B cell (primary cell): Measurements from ENCODE around the gene TMX2. TPM values are rescaled to one million over a fixed set of nuclear protein-coding genes. Genes with fewer than 3 reads are reported as not detected.

Source experiments
- ATAC-seq: fragments of 200-7000 bp; cut with Tn5 transposase; one replicate; pipeline ENCODE4 v1.10.0; 2021; ENCODE audit warnings: low read depth, mild to moderate bottlenecking, moderate number of reproducible peaks, moderate library complexity
- CTCF ChIA-PET: fragments of 350-600 bp; sonication (Branson Sonifier 250); formaldehyde crosslinking; loops from one replicate; lab custom pipeline; 2021; ENCODE audit warnings: antibody characterized with exemption, inconsistent platforms; lab: Charles Lee
- POLR2A ChIA-PET: fragments of 350-600 bp; sonication (Branson Sonifier 250); formaldehyde crosslinking; loops from one replicate; lab custom pipeline; 2021; ENCODE audit warnings: antibody characterized with exemption; lab: Charles Lee
- DNase-seq: peaks from one replicate; pipeline ENCODE4 v3.0.0; 2013
- H2AFZ ChIP-seq: 2 replicates; pipeline ENCODE4 v1.6.1; 2012; ENCODE audit warnings: mild to moderate bottlenecking, low read depth, low read length; ENCODE audit not compliant: insufficient read depth, poor library complexity, severe bottlenecking
- H3K27ac ChIP-seq, 2 donors: 1 replicate in 1 of 2; 2 replicates in 1 of 2; pipeline ENCODE4 v1.5.1; 2012 to 2013; ENCODE audit warnings: low read length in 2 of 2, mild to moderate bottlenecking in 2 of 2, moderate library complexity in 1 of 2
- H3K27me3 ChIP-seq, 4 experiments: fragments of 200-600 bp in 1 of 4; sonication (generic) in 1 of 4; replicated peaks in 1 of 4; 1 replicate in 2 of 4; 2 replicates in 2 of 4; pipeline versions ENCODE4 v1.6.1 to v1.7.0; 2013 to 2016; ENCODE audit warnings: low read length in 3 of 4, mild to moderate bottlenecking in 2 of 4, mixed read lengths in 1 of 4, moderate library complexity in 1 of 4; ENCODE audit not compliant: insufficient read depth in 4 of 4, control insufficient read depth in 3 of 4; ENCODE audit errors: control extremely low read depth in 1 of 4
- H3K36me3 ChIP-seq, 2 experiments: replicated peaks in 1 of 2; 1 replicate in 1 of 2; 2 replicates in 1 of 2; pipeline versions ENCODE4 v1.6.1 to v1.7.1; 2013; ENCODE audit warnings: low read length in 1 of 2; ENCODE audit not compliant: insufficient read depth in 2 of 2, control insufficient read depth in 1 of 2; ENCODE audit errors: control extremely low read depth in 1 of 2, extremely low read depth in 1 of 2
- H3K4me1 ChIP-seq, 2 donors: fragments of 200-600 bp in 1 of 2; sonication (generic) in 1 of 2; 1 replicate in 1 of 2; 2 replicates in 1 of 2; pipeline versions ENCODE4 v1.5.1 to v1.6.1; 2013 to 2017; ENCODE audit warnings: low read length in 2 of 2; ENCODE audit not compliant: control insufficient read depth in 2 of 2, insufficient read depth in 2 of 2
- H3K4me2 ChIP-seq: replicated peaks from 2 replicates; pipeline ENCODE3; 2012; ENCODE audit warnings: mild to moderate bottlenecking, low read depth, low read length; ENCODE audit not compliant: poor library complexity, severe bottlenecking
- H3K4me3 ChIP-seq, 5 experiments: fragments of 200-600 bp in 1 of 5; sonication (generic) in 1 of 5; 1 replicate in 3 of 5; 2 replicates in 2 of 5; pipeline versions ENCODE4 v1.5.1 to v1.7.0; 2011 to 2016; ENCODE audit warnings: low read length in 4 of 5, mild to moderate bottlenecking in 4 of 5, low read depth in 2 of 5, control low read depth in 1 of 5, moderate library complexity in 1 of 5; ENCODE audit not compliant: insufficient read depth in 1 of 5; ENCODE audit errors: control extremely low read depth in 1 of 5, extremely low read depth in 1 of 5
- H3K79me2 ChIP-seq: fragments of 200-600 bp; sonication (generic); one replicate; pipeline ENCODE4 v1.6.0; 2016; ENCODE audit warnings: low read length; ENCODE audit not compliant: control insufficient read depth, insufficient read depth
- H3K9ac ChIP-seq: fragments of 200-600 bp; sonication (generic); 2 replicates; pipeline ENCODE4 v1.6.1; 2017; ENCODE audit warnings: mild to moderate bottlenecking, low read length, moderate library complexity
- H3K9me3 ChIP-seq, 3 donors: one replicate each; pipeline versions ENCODE4 v1.6.1 to v1.7.1; 2013; ENCODE audit warnings: low read length in 2 of 3; ENCODE audit not compliant: control insufficient read depth in 2 of 3, insufficient read depth in 1 of 3; ENCODE audit errors: control extremely low read depth in 1 of 3
- H4K20me1 ChIP-seq: 2 replicates; pipeline ENCODE4 v1.6.0; 2012; ENCODE audit warnings: mild to moderate bottlenecking, low read length; ENCODE audit not compliant: insufficient read depth, control insufficient read depth, poor library complexity, severe bottlenecking
- H3K27ac Mint-ChIP-seq: one replicate; pipeline ENCODE4 v1.8.0; 2021; ENCODE audit warnings: mixed read lengths
- H3K27me3 Mint-ChIP-seq: one replicate; pipeline ENCODE4 v1.8.0; 2021; ENCODE audit warnings: mixed read lengths
- H3K4me1 Mint-ChIP-seq: one replicate; pipeline ENCODE4 v1.8.0; 2021; ENCODE audit warnings: mixed read lengths
- H3K4me3 Mint-ChIP-seq: one replicate; pipeline ENCODE4 v1.8.0; 2021; ENCODE audit warnings: mixed read lengths
- H3K9me3 Mint-ChIP-seq: one replicate; pipeline ENCODE4 v1.8.0; 2022; ENCODE audit warnings: mixed read lengths; ENCODE audit not compliant: insufficient read depth
- EZH2 ChIP-seq: IDR thresholded peaks from 2 replicates; pipeline ENCODE4 v1.6.1; 2012; ENCODE audit warnings: borderline replicate concordance, low read depth, mild to moderate bottlenecking, moderate library complexity, low read length; ENCODE audit not compliant: insufficient read depth, poor library complexity, severe bottlenecking
- WGBS: methylation state at CpG from one replicate; pipeline ENCODE4 v1.1.5; 2013; ENCODE audit warnings: missing lambda C conversion rate; ENCODE audit not compliant: insufficient coverage; 5-methylcytosine and 5-hydroxymethylcytosine counted together
- intact Hi-C: fragments of 100-400 bp; cut with micrococcal nuclease; formaldehyde crosslinking; loops from one replicate; pipeline ENCODE4 v1.10.0; 2022
- polyA plus RNA-seq: library from polyadenylated mRNA; depleted of rRNA; stranded (reverse); fragments of >200 nt; gene quantifications from 2 replicates; pipeline ENCODE4 v1.2.3, GENCODE V29; 2012
- total RNA-seq, 2 donors: library from RNA; stranded (reverse); fragments of 120-200 nt in 1 of 2; gene quantifications; 1 replicate in 1 of 2; 2 replicates in 1 of 2; pipeline versions ENCODE4 v1.2.3 to v1.2.4, GENCODE V29; 2013 to 2022
- TF ChIP-seq, protein P1 (sequence below): fragments of 200-600 bp; IDR thresholded peaks from one replicate; pipeline ENCODE4 v1.8.0; 2022; ENCODE audit warnings: antibody characterized with exemption, mild to moderate bottlenecking

Gene TMX2
- total and polyA plus RNA-seq, 2 donors (not counting 1 experiment from before 2014, with no cell fraction given): 40.3 to 60.2 TPM

DNA sequence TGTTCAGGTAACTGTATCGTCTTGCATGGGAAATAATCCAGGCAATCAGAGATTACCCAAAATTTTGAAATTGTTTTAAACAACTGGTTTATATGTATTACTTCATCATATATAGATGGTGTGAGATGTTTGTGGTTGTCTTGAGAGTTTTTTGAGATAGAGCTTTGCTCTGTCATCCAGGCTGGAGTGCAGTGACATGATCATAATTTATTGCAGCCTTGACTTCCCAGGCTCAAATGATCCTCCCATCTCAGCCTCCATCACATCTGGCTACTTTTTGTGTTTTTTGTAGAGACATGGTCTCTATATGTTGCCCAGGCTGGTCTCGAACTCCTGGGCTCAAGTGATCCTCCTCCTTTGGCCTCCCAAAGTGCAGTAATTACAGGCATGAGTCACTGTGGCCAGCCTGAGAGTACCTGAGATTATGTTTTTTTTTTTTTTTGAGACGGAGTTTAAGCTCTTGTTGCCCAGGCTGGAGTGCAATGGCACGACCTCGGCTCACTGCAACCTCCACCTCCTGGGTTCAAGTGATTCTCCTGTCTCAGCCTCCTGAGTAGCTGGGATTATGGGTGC, 60.7 kb downstream of the TMX2 start:
- Histone ChIP-seq H3K4me2 (no peak overlapping the region), H3K79me2 (peaks cover 85% of the 10 kb centered on the region), H3K9me3 (no peaks in the 10 kb centered on the region), H3K27ac (no peak overlapping the region), H3K4me1 (peaks cover 4 to 15% of the 10 kb centered on the region in 2 donors), H3K9ac (no peak overlapping the region), H3K36me3 (no peaks in the 10 kb centered on the region), H3K27me3 (no peaks in the 10 kb centered on the region), H4K20me1 (no peaks in the 10 kb centered on the region), H2AFZ (no peak overlapping the region), H3K4me3 (no peak overlapping the region)
- peaks cover 25% of the 10 kb centered on the region for H3K4me1 Mint-ChIP-seq
- H3K27ac Mint-ChIP-seq: no peak overlapping the region
- no peaks in the 10 kb centered on the region for H3K27me3 Mint-ChIP-seq
- intact Hi-C loops: no loop called here
- ATAC-seq: no peak
- DNase-seq: no peak
- CTCF ChIA-PET: interaction anchor here (0.7 kb wide), 1 partner anchor 1821 kb away, joined by 3 read pairs; no protein-coding TSS in a partner anchor
- no peaks in the 10 kb centered on the region for H3K9me3 Mint-ChIP-seq
- TF ChIP-seq EZH2: no peak
- TF ChIP-seq, protein P1, sequence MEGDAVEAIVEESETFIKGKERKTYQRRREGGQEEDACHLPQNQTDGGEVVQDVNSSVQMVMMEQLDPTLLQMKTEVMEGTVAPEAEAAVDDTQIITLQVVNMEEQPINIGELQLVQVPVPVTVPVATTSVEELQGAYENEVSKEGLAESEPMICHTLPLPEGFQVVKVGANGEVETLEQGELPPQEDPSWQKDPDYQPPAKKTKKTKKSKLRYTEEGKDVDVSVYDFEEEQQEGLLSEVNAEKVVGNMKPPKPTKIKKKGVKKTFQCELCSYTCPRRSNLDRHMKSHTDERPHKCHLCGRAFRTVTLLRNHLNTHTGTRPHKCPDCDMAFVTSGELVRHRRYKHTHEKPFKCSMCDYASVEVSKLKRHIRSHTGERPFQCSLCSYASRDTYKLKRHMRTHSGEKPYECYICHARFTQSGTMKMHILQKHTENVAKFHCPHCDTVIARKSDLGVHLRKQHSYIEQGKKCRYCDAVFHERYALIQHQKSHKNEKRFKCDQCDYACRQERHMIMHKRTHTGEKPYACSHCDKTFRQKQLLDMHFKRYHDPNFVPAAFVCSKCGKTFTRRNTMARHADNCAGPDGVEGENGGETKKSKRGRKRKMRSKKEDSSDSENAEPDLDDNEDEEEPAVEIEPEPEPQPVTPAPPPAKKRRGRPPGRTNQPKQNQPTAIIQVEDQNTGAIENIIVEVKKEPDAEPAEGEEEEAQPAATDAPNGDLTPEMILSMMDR: no peak
- POLR2A ChIA-PET: no interaction called here
- 100% methylated on average over 1 of the region's 5 CpGs for WGBS
- no peak overlapping the region for H3K4me3 Mint-ChIP-seq

DNA sequence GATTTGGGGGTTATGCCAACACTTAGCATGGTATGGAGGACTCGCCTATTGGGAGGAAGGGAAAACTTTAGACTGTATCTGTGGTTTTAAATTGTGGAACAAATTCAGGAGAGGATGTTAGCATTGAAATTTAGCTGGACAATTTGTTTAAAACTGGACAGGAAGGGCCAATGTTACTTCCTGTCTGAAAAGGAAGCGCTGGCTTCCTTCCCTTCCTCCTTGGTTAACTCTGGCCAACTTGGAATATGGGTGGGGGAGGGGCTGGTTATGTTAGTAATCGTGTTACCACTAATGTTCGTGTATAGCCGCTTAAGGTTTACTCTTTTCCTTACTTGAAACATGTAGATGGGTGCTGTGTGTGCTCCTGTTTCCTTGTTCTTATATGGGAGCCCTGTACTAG, 63.1 kb downstream of the TMX2 start:
- Histone ChIP-seq H4K20me1 (no peaks in the 10 kb centered on the region), H3K27ac (no peak overlapping the region), H3K4me2 (no peak overlapping the region), H3K79me2 (peaks cover 80% of the 10 kb centered on the region), H3K4me1 (peaks cover 11 to 21% of the 10 kb centered on the region in 2 donors), H3K9ac (no peak overlapping the region), H3K27me3 (no peaks in the 10 kb centered on the region), H3K36me3 (no peaks in the 10 kb centered on the region), H2AFZ (no peak overlapping the region), H3K9me3 (no peaks in the 10 kb centered on the region), H3K4me3 (no peak overlapping the region)
- DNase-seq (no peak), ATAC-seq (no peak)
- peaks cover 38% of the 10 kb centered on the region for H3K4me1 Mint-ChIP-seq
- ChIA-PET CTCF (interaction anchor here (0.6 to 6.5 kb wide), 5 partner anchors 9 to 125 kb away, joined by 3 to 37 read pairs (median 4); no protein-coding TSS in a partner anchor), POLR2A (no interaction called here)
- no peaks in the 10 kb centered on the region for H3K9me3 Mint-ChIP-seq
- no peak overlapping the region for H3K27ac Mint-ChIP-seq
- H3K27me3 Mint-ChIP-seq: no peaks in the 10 kb centered on the region
- intact Hi-C loops: no loop called here
- no peak overlapping the region for H3K4me3 Mint-ChIP-seq
- WGBS: 78% methylated on average over 2 of the region's 5 CpGs
- TF ChIP-seq EZH2: no peak
